Measurements from ENCODE around the gene COL20A1. TPM values are rescaled to one million over a fixed set of nuclear protein-coding genes. Genes with fewer than 3 reads are reported as not detected.

COL20A1 gene
- total and polyA plus RNA-seq, 7 experiments from 2014 or later = 0.08 TPM; not detected in 6

- H3K9me3 ChIP-seq (ENCODE audit: control insufficient read depth in 2 of 3, low read length in 3 of 3) = no peaks in the 10 kb centered on the region
- no peak for DNase-seq
- Mint-ChIP-seq H3K4me1 (peaks cover 0 to 5% (median 0%) of the 10 kb centered on the region in 7 donors), H3K9me3 (no peaks in the 10 kb centered on the region), H3K4me3 (no peak overlapping the region), H3K27ac (no peak overlapping the region), H3K36me3 (no peaks in the 10 kb centered on the region), H3K27me3 (peaks cover under 1 to 4% (median 2%) of the 10 kb centered on the region in 5 donors)
- POLR2A ChIA-PET = no interaction called here
- no peak overlapping the region for H3K4me3 ChIP-seq (ENCODE audit: low read length)
- CTCF ChIA-PET = interaction anchor here (1.0 kb wide), 1 partner anchor 9 kb away, joined by 3 read pairs; no protein-coding TSS in a partner anchor
- H3K4me1 ChIP-seq (ENCODE audit: control insufficient read depth in 2 of 2, insufficient read depth in 2 of 2, low read length in 2 of 2) = no peaks in the 10 kb centered on the region
- H3K27me3 ChIP-seq (ENCODE audit: control insufficient read depth in 2 of 2, insufficient read depth in 2 of 2, low read length in 2 of 2) = no peaks in the 10 kb centered on the region
- intact Hi-C loops (cut with micrococcal nuclease) = no loop called here
- no peaks in the 10 kb centered on the region for H3K36me3 ChIP-seq (ENCODE audit: control insufficient read depth in 2 of 3, insufficient read depth in 3 of 3, low read length in 3 of 3)
- ATAC-seq = no peak
- no peak overlapping the region for H3K27ac ChIP-seq (ENCODE audit: low read depth, low read length)
These were observed 25.6 kb downstream of the COL20A1 start for GRCh38 chr20:63318391-63319163.

GRCh38 chr20:63319164-63320040, 26.4 kb downstream of the COL20A1 start:
- H3K9me3 ChIP-seq (ENCODE audit: control insufficient read depth in 2 of 3, low read length in 3 of 3) = no peaks in the 10 kb centered on the region
- no peaks in the 10 kb centered on the region for H3K9me3 Mint-ChIP-seq
- CTCF ChIA-PET = interaction anchor here (1.0 kb wide), 1 partner anchor 10 kb away, joined by 3 read pairs; no protein-coding TSS in a partner anchor
- no peak overlapping the region for H3K4me3 Mint-ChIP-seq
- no peak for ATAC-seq
- H3K27me3 Mint-ChIP-seq = peaks cover 2 to 4% (median 4%) of the 10 kb centered on the region in 5 donors
- H3K27ac Mint-ChIP-seq = no peak overlapping the region
- no peak for DNase-seq
- H3K27ac ChIP-seq (ENCODE audit: low read depth, low read length) = no peak overlapping the region
- no peak overlapping the region for H3K4me3 ChIP-seq (ENCODE audit: low read length)
- H3K27me3 ChIP-seq (ENCODE audit: control insufficient read depth in 2 of 2, insufficient read depth in 2 of 2, low read length in 2 of 2) = no peaks in the 10 kb centered on the region
- no peaks in the 10 kb centered on the region for H3K4me1 ChIP-seq (ENCODE audit: control insufficient read depth in 2 of 2, insufficient read depth in 2 of 2, low read length in 2 of 2)
- POLR2A ChIA-PET = no interaction called here
- intact Hi-C loops (cut with micrococcal nuclease) = no loop called here
- H3K4me1 Mint-ChIP-seq = peaks cover 0 to 7% (median 0%) of the 10 kb centered on the region in 7 donors
- no peaks in the 10 kb centered on the region for H3K36me3 Mint-ChIP-seq
- no peaks in the 10 kb centered on the region for H3K36me3 ChIP-seq (ENCODE audit: control insufficient read depth in 2 of 3, insufficient read depth in 3 of 3, low read length in 3 of 3)

- no peak overlapping the region for H3K4me3 Mint-ChIP-seq
- Histone ChIP-seq H3K9me3 (ENCODE audit: control insufficient read depth in 2 of 3, low read length in 3 of 3) (no peaks in the 10 kb centered on the region), H3K27ac (ENCODE audit: low read depth, low read length) (no peak overlapping the region), H3K27me3 (ENCODE audit: control insufficient read depth in 2 of 2, insufficient read depth in 2 of 2, low read length in 2 of 2) (no peaks in the 10 kb centered on the region), H3K4me3 (ENCODE audit: low read length) (no peak overlapping the region), H3K36me3 (ENCODE audit: control insufficient read depth in 2 of 3, insufficient read depth in 3 of 3, low read length in 3 of 3) (no peaks in the 10 kb centered on the region), H3K4me1 (ENCODE audit: control insufficient read depth in 2 of 2, insufficient read depth in 2 of 2, low read length in 2 of 2) (no peaks in the 10 kb centered on the region)
- H3K9me3 Mint-ChIP-seq = no peaks in the 10 kb centered on the region
- H3K27ac Mint-ChIP-seq = no peak overlapping the region
- ATAC-seq = no peak
- no peaks in the 10 kb centered on the region for H3K36me3 Mint-ChIP-seq
- POLR2A ChIA-PET = no interaction called here
- CTCF ChIA-PET = no interaction called here
- intact Hi-C loops (cut with micrococcal nuclease) = no loop called here
- H3K27me3 Mint-ChIP-seq = peaks cover 2 to 4% (median 4%) of the 10 kb centered on the region in 5 donors
- H3K4me1 Mint-ChIP-seq = peaks cover 0 to 7% (median 0%) of the 10 kb centered on the region in 7 donors
- DNase-seq = no peak
These were observed 27.1 kb downstream of the COL20A1 start for GRCh38 chr20:63320041-63320511.

GRCh38 chr20:63320616-63321147, 27.7 kb downstream of the COL20A1 start:
- Mint-ChIP-seq H3K9me3 (no peaks in the 10 kb centered on the region), H3K4me1 (peaks cover 0 to 7% (median 0%) of the 10 kb centered on the region in 7 donors), H3K4me3 (no peak overlapping the region), H3K27me3 (peaks cover 1 to 4% (median 4%) of the 10 kb centered on the region in 5 donors), H3K36me3 (no peaks in the 10 kb centered on the region), H3K27ac (no peak overlapping the region)
- intact Hi-C loops (cut with micrococcal nuclease) = no loop called here
- DNase-seq (no peak), ATAC-seq (no peak)
- no peak overlapping the region for H3K4me3 ChIP-seq (ENCODE audit: low read length)
- no peaks in the 10 kb centered on the region for H3K36me3 ChIP-seq (ENCODE audit: control insufficient read depth in 2 of 3, insufficient read depth in 3 of 3, low read length in 3 of 3)
- ChIA-PET CTCF (no interaction called here), POLR2A (no interaction called here)
- no peak overlapping the region for H3K27ac ChIP-seq (ENCODE audit: low read depth, low read length)
- no peaks in the 10 kb centered on the region for H3K27me3 ChIP-seq (ENCODE audit: control insufficient read depth in 2 of 2, insufficient read depth in 2 of 2, low read length in 2 of 2)
- H3K9me3 ChIP-seq (ENCODE audit: control insufficient read depth in 2 of 3, low read length in 3 of 3) = no peaks in the 10 kb centered on the region
- no peaks in the 10 kb centered on the region for H3K4me1 ChIP-seq (ENCODE audit: control insufficient read depth in 2 of 2, insufficient read depth in 2 of 2, low read length in 2 of 2)

- Mint-ChIP-seq H3K4me3 (no peak overlapping the region), H3K36me3 (no peaks in the 10 kb centered on the region), H3K4me1 (peaks cover 0 to 10% (median 0%) of the 10 kb centered on the region in 7 donors), H3K27ac (no peak overlapping the region), H3K27me3 (peaks cover 0 to 4% (median 4%) of the 10 kb centered on the region in 5 donors), H3K9me3 (no peaks in the 10 kb centered on the region)
- no peak for ATAC-seq
- no peak overlapping the region for H3K4me3 ChIP-seq (ENCODE audit: low read length)
- no peak overlapping the region for H3K27ac ChIP-seq (ENCODE audit: low read depth, low read length)
- ChIA-PET CTCF (no interaction called here), POLR2A (no interaction called here)
- no peaks in the 10 kb centered on the region for H3K36me3 ChIP-seq (ENCODE audit: control insufficient read depth in 2 of 3, insufficient read depth in 3 of 3, low read length in 3 of 3)
- no peak for DNase-seq
- no peaks in the 10 kb centered on the region for H3K27me3 ChIP-seq (ENCODE audit: control insufficient read depth in 2 of 2, insufficient read depth in 2 of 2, low read length in 2 of 2)
- intact Hi-C loops (cut with micrococcal nuclease) = no loop called here
- H3K4me1 ChIP-seq (ENCODE audit: control insufficient read depth in 2 of 2, insufficient read depth in 2 of 2, low read length in 2 of 2) = peaks cover 2 to 5% of the 10 kb centered on the region in 2 donors
- no peaks in the 10 kb centered on the region for H3K9me3 ChIP-seq (ENCODE audit: control insufficient read depth in 2 of 3, low read length in 3 of 3)
These were observed 28.3 kb downstream of the COL20A1 start for GRCh38 chr20:63321148-63321831.

GRCh38 chr20:63322146-63322932, 29.4 kb downstream of the COL20A1 start:
- Histone ChIP-seq H3K4me3 (ENCODE audit: low read length) (no peak overlapping the region), H3K9me3 (ENCODE audit: control insufficient read depth in 2 of 3, low read length in 3 of 3) (no peaks in the 10 kb centered on the region), H3K27ac (ENCODE audit: low read depth, low read length) (no peak overlapping the region), H3K36me3 (ENCODE audit: control insufficient read depth in 2 of 3, insufficient read depth in 3 of 3, low read length in 3 of 3) (no peaks in the 10 kb centered on the region), H3K4me1 (ENCODE audit: control insufficient read depth in 2 of 2, insufficient read depth in 2 of 2, low read length in 2 of 2) (peaks cover 7 to 13% of the 10 kb centered on the region in 2 donors), H3K27me3 (ENCODE audit: control insufficient read depth in 2 of 2, insufficient read depth in 2 of 2, low read length in 2 of 2) (no peaks in the 10 kb centered on the region)
- H3K4me1 Mint-ChIP-seq = peaks cover 0 to 12% (median 4%) of the 10 kb centered on the region in 7 donors
- H3K4me3 Mint-ChIP-seq = no peak overlapping the region
- ChIA-PET POLR2A (no interaction called here), CTCF (no interaction called here)
- no peaks in the 10 kb centered on the region for H3K36me3 Mint-ChIP-seq
- H3K9me3 Mint-ChIP-seq = peaks cover 0 to 3% (median 0%) of the 10 kb centered on the region in 11 donors
- H3K27ac Mint-ChIP-seq = no peak overlapping the region
- DNase-seq (no peak), ATAC-seq (no peak)
- intact Hi-C loops (cut with micrococcal nuclease) = no loop called here
- peaks cover 0 to 4% (median 4%) of the 10 kb centered on the region in 5 donors for H3K27me3 Mint-ChIP-seq

Measured in naive thymus-derived CD4-positive, alpha-beta T cell (primary cell).